ENCODE results near the gene LCE2C. TPM values are rescaled to one million over a fixed set of nuclear protein-coding genes. Genes with fewer than 3 reads are reported as not detected.
"Not testable (repeated sequence)": the region's sequence is repeated elsewhere in the genome, so short reads cannot be mapped to it uniquely, and the experiment has no call there.

LCE2C gene
- polyA plus RNA-seq, 1 of the 3 experiments (the other 2 are of a cell fraction) = not detected

GRCh38 chr1:152658649-152659048 is 16.4 kb upstream of the LCE2C start:
- Histone ChIP-seq H3K4me1 (ENCODE audit: control insufficient read depth in 1 of 2, insufficient read depth in 2 of 2, low read depth in 1 of 2, low read length in 1 of 2) (no peaks in the 10 kb centered on the region), H4K20me1 (ENCODE audit: insufficient read depth) (no peaks in the 10 kb centered on the region), H3K9me2 (no peaks in the 10 kb centered on the region), H3K27ac (ENCODE audit: low read depth in 2 of 2, low read length in 1 of 2) (no peak overlapping the region), H3K9me3 (no peaks in the 10 kb centered on the region), H2AFZ (ENCODE audit: low read depth) (no peak overlapping the region), H3K4me3 (ENCODE audit: low read depth in 2 of 2, low read length in 1 of 2) (no peak overlapping the region), H3K4me2 (no peak overlapping the region), H3F3A (replicated peaks; ENCODE audit: insufficient read depth) (peaks cover 6% of the 10 kb centered on the region), H3K36me3 (replicated peaks in 1 of 2; ENCODE audit: control insufficient read depth in 1 of 2, insufficient read depth in 2 of 2, low read length in 1 of 2) (no peaks in the 10 kb centered on the region), H3K9ac (no peak overlapping the region), H3K27me3 (ENCODE audit: insufficient read depth) (no peaks in the 10 kb centered on the region), H3K79me2 (ENCODE audit: insufficient read depth) (no peaks in the 10 kb centered on the region)
- WGBS (ENCODE audit: low lambda C conversion rate) = 0% methylated on average over 3 of the region's 3 CpGs
- no peak for TF ChIP-seq TCF12 (IDR thresholded peaks at IDR 0.05)
- CTCF ChIA-PET = no interaction called here
- POLR2A ChIA-PET = no interaction called here
- no peak for DNase-seq

- Histone ChIP-seq H3K79me2 (ENCODE audit: insufficient read depth) (no peaks in the 10 kb centered on the region), H3K9ac (no peak within 1 kb of the TSS), H3K4me2 (no peak within 1 kb of the TSS), H3K9me3 (no peaks in the 10 kb centered on the region), H3K27me3 (ENCODE audit: insufficient read depth) (no peaks in the 10 kb centered on the region), H3K4me1 (ENCODE audit: control insufficient read depth in 1 of 2, insufficient read depth in 2 of 2, low read depth in 1 of 2, low read length in 1 of 2) (no peaks in the 10 kb centered on the region), H3K4me3 (ENCODE audit: low read depth in 2 of 2, low read length in 1 of 2) (no peak within 1 kb of the TSS), H3K27ac (ENCODE audit: low read depth in 2 of 2, low read length in 1 of 2) (no peak within 1 kb of the TSS), H2AFZ (ENCODE audit: low read depth) (no peak within 1 kb of the TSS), H3F3A (replicated peaks; ENCODE audit: insufficient read depth) (no peaks in the 10 kb centered on the region), H3K9me2 (no peaks in the 10 kb centered on the region), H4K20me1 (ENCODE audit: insufficient read depth) (no peaks in the 10 kb centered on the region), H3K36me3 (replicated peaks in 1 of 2; ENCODE audit: control insufficient read depth in 1 of 2, insufficient read depth in 2 of 2, low read length in 1 of 2) (no peaks in the 10 kb centered on the region)
- ChIA-PET POLR2A (no interaction called here), CTCF (interaction anchor here (5.2 kb wide), 1 partner anchor 9 kb away, joined by 32 read pairs; no protein-coding TSS in a partner anchor)
- WGBS (ENCODE audit: low lambda C conversion rate) = 0% methylated on average over 3 of the region's 3 CpGs
- DNase-seq = no peak
- TF ChIP-seq RXRA (IDR thresholded peaks at IDR 0.05; ENCODE audit: borderline replicate concordance, low read depth) = no peak
- no peak for TF ChIP-seq TCF12 (IDR thresholded peaks at IDR 0.05)
- TF ChIP-seq EZH2phosphoT487 (IDR thresholded peaks at IDR 0.05; ENCODE audit: borderline replicate concordance, low read depth) = no peak
- no peak for TF ChIP-seq YY1 (IDR thresholded peaks at IDR 0.05; ENCODE audit: low read depth)
- TF ChIP-seq FOXM1 (IDR thresholded peaks at IDR 0.05; ENCODE audit: low read depth) = no peak
- TF ChIP-seq RCOR1 (IDR thresholded peaks at IDR 0.05; ENCODE audit: low read length) = no peak
- TF ChIP-seq REST (IDR thresholded peaks at IDR 0.05; ENCODE audit: low read depth, low read length) = no peak
Measured at GRCh38 chr1:152663098-152663497, 12.0 kb upstream of the LCE2C start, which contains the start of gene LCE2D. TSS of gene LCE2D (plus strand) at chr1:152663380. CDS start at chr1:152664106, 726 bp downstream.

- H3K36me3 ChIP-seq (replicated peaks in 1 of 2; ENCODE audit: control insufficient read depth in 1 of 2, insufficient read depth in 2 of 2, low read length in 1 of 2); POLR2A ChIA-PET; H3K79me2 ChIP-seq (ENCODE audit: insufficient read depth); H3K4me1 ChIP-seq (ENCODE audit: control insufficient read depth in 1 of 2, insufficient read depth in 2 of 2, low read depth in 1 of 2, low read length in 1 of 2); H3K9me2 ChIP-seq; H3K4me2 ChIP-seq; H3K9me3 ChIP-seq; H3K27me3 ChIP-seq (ENCODE audit: insufficient read depth); DNase-seq; H3K9ac ChIP-seq; H2AFZ ChIP-seq (ENCODE audit: low read depth); H3K27ac ChIP-seq (ENCODE audit: low read depth in 2 of 2, low read length in 1 of 2); H4K20me1 ChIP-seq (ENCODE audit: insufficient read depth); H3K4me3 ChIP-seq (ENCODE audit: low read depth in 2 of 2, low read length in 1 of 2); H3F3A ChIP-seq (replicated peaks; ENCODE audit: insufficient read depth): not testable (repeated sequence)
- CTCF ChIA-PET = interaction anchor here (5.2 kb wide), 1 partner anchor 13 kb away, joined by 32 read pairs; no protein-coding TSS in a partner anchor
- WGBS (ENCODE audit: low lambda C conversion rate) = 6% methylated on average over 1 of the region's 1 CpG
Measured at GRCh38 chr1:152666171-152666570, 8.9 kb upstream of the LCE2C start.

Data from SK-N-SH (cell line).